Measurements from ENCODE around the gene RALGAPA2.

DNA sequence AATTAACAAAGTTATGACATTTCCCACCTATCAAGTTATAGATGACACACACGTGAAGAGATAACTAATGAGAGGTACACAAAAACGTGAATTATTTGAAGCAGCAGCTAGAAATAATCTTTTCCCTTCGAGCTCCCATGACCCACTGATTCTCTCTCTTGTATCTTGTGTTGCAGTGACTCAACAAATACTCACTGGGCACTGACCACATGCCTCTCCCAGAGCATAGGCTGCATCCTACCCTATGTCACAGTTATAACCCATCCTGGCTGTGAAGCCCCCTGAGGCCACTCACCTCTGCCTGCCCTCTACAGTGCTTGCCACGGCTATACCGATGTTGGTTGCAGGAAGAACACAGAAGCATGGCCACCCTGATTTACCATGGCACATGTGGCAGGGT is 252.7 kb downstream of the RALGAPA2 start:
- TF ChIP-seq, protein P1, sequence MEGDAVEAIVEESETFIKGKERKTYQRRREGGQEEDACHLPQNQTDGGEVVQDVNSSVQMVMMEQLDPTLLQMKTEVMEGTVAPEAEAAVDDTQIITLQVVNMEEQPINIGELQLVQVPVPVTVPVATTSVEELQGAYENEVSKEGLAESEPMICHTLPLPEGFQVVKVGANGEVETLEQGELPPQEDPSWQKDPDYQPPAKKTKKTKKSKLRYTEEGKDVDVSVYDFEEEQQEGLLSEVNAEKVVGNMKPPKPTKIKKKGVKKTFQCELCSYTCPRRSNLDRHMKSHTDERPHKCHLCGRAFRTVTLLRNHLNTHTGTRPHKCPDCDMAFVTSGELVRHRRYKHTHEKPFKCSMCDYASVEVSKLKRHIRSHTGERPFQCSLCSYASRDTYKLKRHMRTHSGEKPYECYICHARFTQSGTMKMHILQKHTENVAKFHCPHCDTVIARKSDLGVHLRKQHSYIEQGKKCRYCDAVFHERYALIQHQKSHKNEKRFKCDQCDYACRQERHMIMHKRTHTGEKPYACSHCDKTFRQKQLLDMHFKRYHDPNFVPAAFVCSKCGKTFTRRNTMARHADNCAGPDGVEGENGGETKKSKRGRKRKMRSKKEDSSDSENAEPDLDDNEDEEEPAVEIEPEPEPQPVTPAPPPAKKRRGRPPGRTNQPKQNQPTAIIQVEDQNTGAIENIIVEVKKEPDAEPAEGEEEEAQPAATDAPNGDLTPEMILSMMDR (IDR thresholded peaks at IDR 0.05; ENCODE audit: low read depth, low read length) = no peak
- TF ChIP-seq EZH2phosphoT487 (IDR thresholded peaks at IDR 0.05; ENCODE audit: low read depth) = no peak

Data from OCI-LY3 (cell line).